IMR-90 (cell line): Measurements from ENCODE around the gene GRIK1. TPM values are rescaled to one million over a fixed set of nuclear protein-coding genes. Genes with fewer than 3 reads are reported as not detected.

Experiments
- ATAC-seq: fragments of 200-7000 bp; cut with Tn5 transposase; 2 replicates; pipeline ENCODE4 v1.9.1; 2020; ENCODE audit warnings: low read depth, mild to moderate bottlenecking, moderate library complexity
- BruUV-seq: library from RNA; stranded (reverse); fragments of 400-500 nt; replicated peaks from 2 replicates; lab custom pipeline; 2021; lab: Mats Ljungman, UMichigan
- CTCF ChIA-PET: fragments of 300-600 bp; formaldehyde crosslinking; extraction: SDS; loops from one replicate; lab custom pipeline; 2021; ENCODE audit warnings: antibody characterized with exemption; lab: Yijun Ruan, JAX
- POLR2A ChIA-PET: fragments of 300-600 bp; sonication (Branson Sonifier 250); formaldehyde crosslinking; loops from one replicate; lab custom pipeline; 2022; ENCODE audit warnings: antibody characterized with exemption; ENCODE audit not compliant: unreplicated experiment; lab: Charles Lee
- DNase-seq: peaks from one replicate; pipeline ENCODE4 v3.0.0; 2013
- H2AFZ ChIP-seq: replicated peaks from 2 replicates; pipeline ENCODE3; 2013; ENCODE audit warnings: low read length, mild to moderate bottlenecking; ENCODE audit not compliant: poor library complexity
- H2AK5ac ChIP-seq: 2 replicates; pipeline ENCODE4 v1.6.1; 2013; ENCODE audit warnings: low read depth, low read length, inconsistent platforms
- H2AK9ac ChIP-seq: replicated peaks from 2 replicates; pipeline ENCODE3; 2013; ENCODE audit warnings: mild to moderate bottlenecking, low read depth, low read length, moderate library complexity; ENCODE audit not compliant: poor library complexity
- H2BK120ac ChIP-seq: 2 replicates; pipeline ENCODE4 v1.6.1; 2013; ENCODE audit warnings: low read depth, low read length, inconsistent platforms
- H2BK15ac ChIP-seq: 3 replicates; pipeline ENCODE4 v1.6.1; 2013; ENCODE audit warnings: low read depth, low read length, inconsistent platforms
- H2BK20ac ChIP-seq: 2 replicates; pipeline ENCODE4 v1.6.1; 2013; ENCODE audit warnings: low read depth, mild to moderate bottlenecking, inconsistent platforms, low read length, moderate library complexity
- H2BK5ac ChIP-seq: 2 replicates; pipeline ENCODE4 v1.6.1; 2013; ENCODE audit warnings: mild to moderate bottlenecking, low read depth, low read length, inconsistent platforms; ENCODE audit not compliant: poor library complexity, severe bottlenecking
- H3K14ac ChIP-seq: replicated peaks from 2 replicates; pipeline ENCODE4 v1.6.1; 2013; ENCODE audit warnings: low read depth, low read length, inconsistent platforms
- H3K18ac ChIP-seq: 2 replicates; pipeline ENCODE4 v1.6.1; 2013; ENCODE audit warnings: low read depth, low read length, control low read depth
- H3K23ac ChIP-seq: 2 replicates; pipeline ENCODE4 v1.6.1; 2013; ENCODE audit warnings: low read depth, low read length, inconsistent platforms
- H3K27ac ChIP-seq: 2 replicates; pipeline ENCODE4 v1.5.1; 2013; ENCODE audit warnings: mild to moderate bottlenecking, control low read depth, low read length; ENCODE audit not compliant: insufficient read depth
- H3K27me3 ChIP-seq: 2 replicates; pipeline ENCODE4 v1.6.1; 2013; ENCODE audit warnings: low read length; ENCODE audit not compliant: control insufficient read depth, insufficient read depth
- H3K36me3 ChIP-seq: 2 replicates; pipeline ENCODE4 v1.6.1; 2013; ENCODE audit warnings: low read length, mixed read lengths; ENCODE audit not compliant: control insufficient read depth, insufficient read depth
- H3K4ac ChIP-seq: 2 replicates; pipeline ENCODE4 v1.6.1; 2013; ENCODE audit warnings: low read depth, low read length, inconsistent platforms
- H3K4me1 ChIP-seq: 2 replicates; pipeline ENCODE4 v1.6.1; 2013; ENCODE audit warnings: low read length, mixed read lengths; ENCODE audit not compliant: control insufficient read depth, insufficient read depth
- H3K4me2 ChIP-seq: 2 replicates; pipeline ENCODE4 v1.6.1; 2013; ENCODE audit warnings: low read depth, mild to moderate bottlenecking, control low read depth, low read length, moderate library complexity
- H3K4me3 ChIP-seq: 2 replicates; pipeline ENCODE4 v1.5.1; 2013; ENCODE audit warnings: low read depth, mild to moderate bottlenecking, control low read depth, low read length, moderate library complexity; ENCODE audit not compliant: insufficient read depth
- H3K56ac ChIP-seq: 2 replicates; pipeline ENCODE4 v1.6.1; 2013; ENCODE audit warnings: low read length, inconsistent platforms; ENCODE audit not compliant: insufficient read depth; ENCODE audit errors: extremely low read depth
- H3K79me1 ChIP-seq, 2 experiments: 2 replicates each; pipeline ENCODE4 v1.6.1; 2013; ENCODE audit warnings: low read length in 2 of 2, inconsistent platforms in 1 of 2, low read depth in 1 of 2
- H3K9ac ChIP-seq: 2 replicates; pipeline ENCODE4 v1.6.1; 2013; ENCODE audit warnings: low read depth, low read length, control low read depth
- H3K9me1 ChIP-seq: 2 replicates; pipeline ENCODE4 v1.6.1; 2013; ENCODE audit warnings: low read length, inconsistent platforms; ENCODE audit not compliant: insufficient read depth
- H3K9me3 ChIP-seq: 2 replicates; pipeline ENCODE4 v1.6.1; 2013; ENCODE audit warnings: low read length; ENCODE audit not compliant: control insufficient read depth, insufficient read depth
- H4K20me1 ChIP-seq: 2 replicates; pipeline ENCODE4 v1.6.1; 2013; ENCODE audit warnings: low read length, inconsistent platforms; ENCODE audit not compliant: insufficient read depth
- H4K5ac ChIP-seq: 2 replicates; pipeline ENCODE4 v1.6.1; 2013; ENCODE audit warnings: mild to moderate bottlenecking, low read depth, low read length, control low read depth
- H4K8ac ChIP-seq, 2 experiments: 2 replicates each; pipeline ENCODE4 v1.6.1; 2013; ENCODE audit warnings: low read depth in 2 of 2, low read length in 2 of 2, control low read depth in 1 of 2, inconsistent platforms in 1 of 2
- H4K91ac ChIP-seq: 2 replicates; pipeline ENCODE4 v1.6.1; 2013; ENCODE audit warnings: low read depth, low read length, inconsistent platforms; ENCODE audit not compliant: insufficient read depth
- CHD1 ChIP-seq: IDR thresholded peaks from 2 replicates; pipeline ENCODE4 v1.6.1; 2012; ENCODE audit warnings: low read depth, low read length, improper control_type of control experiment
- MAZ ChIP-seq: IDR thresholded peaks from 2 replicates; pipeline ENCODE4 v1.6.1; 2012; ENCODE audit warnings: low read depth, mild to moderate bottlenecking, low read length, improper control_type of control experiment, moderate library complexity, borderline replicate concordance
- RCOR1 ChIP-seq: IDR thresholded peaks from 2 replicates; pipeline ENCODE4 v1.6.1; 2012; ENCODE audit warnings: mild to moderate bottlenecking, low read length, improper control_type of control experiment; ENCODE audit not compliant: insufficient replicate concordance
- WGBS, 2 experiments: methylation state at CpG; one replicate each; pipeline versions ENCODE4 v1.1.5 to v1.1.7; 2013; ENCODE audit warnings: missing lambda C conversion rate in 2 of 2; ENCODE audit not compliant: insufficient read length in 1 of 2; ENCODE audit errors: extremely low coverage in 2 of 2; 5-methylcytosine and 5-hydroxymethylcytosine counted together
- dilution Hi-C: fragments of 300-500 bp; cut with HindIII; formaldehyde crosslinking; loops from one replicate; pipeline ENCODE4 v1.14.3; 2018; ENCODE audit warnings: low sequenced_read_pairs; ENCODE audit not compliant: unreplicated experiment
- in situ Hi-C: fragments of 300-500 bp; cut with MboI; formaldehyde crosslinking; loops from 3 replicates; pipeline ENCODE4 v1.14.3; 2019; ENCODE audit warnings: low sequenced_read_pairs, inconsistent platforms, mixed read lengths
- intact Hi-C: fragments of 100-400 bp; cut with micrococcal nuclease; formaldehyde crosslinking; loops from 2 replicates; pipeline ENCODE4 v1.10.0; 2022
- polyA plus RNA-seq, 3 experiments: library from polyadenylated mRNA; depleted of rRNA; stranded (reverse); fragments of >200 nt; gene quantifications; 2 replicates each; pipeline ENCODE4 v1.2.3, GENCODE V29; 2012; ENCODE audit warnings: low replicate concordance in 1 of 3
- total RNA-seq: library from RNA; depleted of rRNA; stranded (reverse); fragments of >200 nt; gene quantifications from 2 replicates; pipeline ENCODE4 v1.2.3, GENCODE V29; 2012
- TF ChIP-seq, protein P1 (sequence below): conservative IDR thresholded peaks from 2 replicates; pipeline ENCODE4 v1.5.1; 2012; ENCODE audit warnings: mild to moderate bottlenecking, low read depth, low read length, improper control_type of control experiment
- TF ChIP-seq, protein P2 (sequence below): fragments of 150-350 bp; IDR thresholded peaks from 2 replicates; pipeline ENCODE4 v1.6.1; 2017; ENCODE audit warnings: mild to moderate bottlenecking, antibody characterized with exemption, low read length, low read depth

The GRIK1 gene
- total and polyA plus RNA-seq, 2 of the 4 experiments (the other 2 are of a cell fraction) = not detected

DNA sequence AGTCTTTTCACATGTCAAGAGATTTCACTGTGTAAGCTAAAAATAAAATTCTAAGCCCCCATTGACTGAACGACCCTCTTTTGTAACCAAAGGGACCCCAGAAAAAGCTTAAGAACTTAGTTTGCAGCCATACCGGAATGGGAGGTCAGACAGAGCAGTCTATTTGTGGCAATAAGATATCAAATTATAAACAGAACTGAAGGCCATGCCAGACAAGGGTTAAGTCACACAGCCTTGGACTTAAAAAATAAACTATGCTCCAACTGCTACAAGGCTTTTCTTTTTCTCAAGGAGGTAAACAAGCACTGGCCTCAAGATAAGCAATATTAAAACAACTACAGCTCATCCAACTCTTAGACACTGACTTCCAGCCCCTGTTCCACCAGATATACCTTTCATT lies 384.2 kb downstream of the GRIK1 start:
- H3K56ac ChIP-seq = no peak overlapping the region
- no peak overlapping the region for H4K91ac ChIP-seq
- H2BK20ac ChIP-seq = no peak overlapping the region
- no peak overlapping the region for H3K14ac ChIP-seq
- POLR2A ChIA-PET = no interaction called here
- no peak overlapping the region for H2BK5ac ChIP-seq
- dilution Hi-C loops = no loop called here
- H2AK9ac ChIP-seq = no peak overlapping the region
- H3K4me2 ChIP-seq = no peak overlapping the region
- H2AFZ ChIP-seq = no peak overlapping the region
- TF ChIP-seq, protein P1, sequence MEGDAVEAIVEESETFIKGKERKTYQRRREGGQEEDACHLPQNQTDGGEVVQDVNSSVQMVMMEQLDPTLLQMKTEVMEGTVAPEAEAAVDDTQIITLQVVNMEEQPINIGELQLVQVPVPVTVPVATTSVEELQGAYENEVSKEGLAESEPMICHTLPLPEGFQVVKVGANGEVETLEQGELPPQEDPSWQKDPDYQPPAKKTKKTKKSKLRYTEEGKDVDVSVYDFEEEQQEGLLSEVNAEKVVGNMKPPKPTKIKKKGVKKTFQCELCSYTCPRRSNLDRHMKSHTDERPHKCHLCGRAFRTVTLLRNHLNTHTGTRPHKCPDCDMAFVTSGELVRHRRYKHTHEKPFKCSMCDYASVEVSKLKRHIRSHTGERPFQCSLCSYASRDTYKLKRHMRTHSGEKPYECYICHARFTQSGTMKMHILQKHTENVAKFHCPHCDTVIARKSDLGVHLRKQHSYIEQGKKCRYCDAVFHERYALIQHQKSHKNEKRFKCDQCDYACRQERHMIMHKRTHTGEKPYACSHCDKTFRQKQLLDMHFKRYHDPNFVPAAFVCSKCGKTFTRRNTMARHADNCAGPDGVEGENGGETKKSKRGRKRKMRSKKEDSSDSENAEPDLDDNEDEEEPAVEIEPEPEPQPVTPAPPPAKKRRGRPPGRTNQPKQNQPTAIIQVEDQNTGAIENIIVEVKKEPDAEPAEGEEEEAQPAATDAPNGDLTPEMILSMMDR = no peak
- TF ChIP-seq CHD1 = no peak
- TF ChIP-seq MAZ = no peak
- TF ChIP-seq, protein P2, sequence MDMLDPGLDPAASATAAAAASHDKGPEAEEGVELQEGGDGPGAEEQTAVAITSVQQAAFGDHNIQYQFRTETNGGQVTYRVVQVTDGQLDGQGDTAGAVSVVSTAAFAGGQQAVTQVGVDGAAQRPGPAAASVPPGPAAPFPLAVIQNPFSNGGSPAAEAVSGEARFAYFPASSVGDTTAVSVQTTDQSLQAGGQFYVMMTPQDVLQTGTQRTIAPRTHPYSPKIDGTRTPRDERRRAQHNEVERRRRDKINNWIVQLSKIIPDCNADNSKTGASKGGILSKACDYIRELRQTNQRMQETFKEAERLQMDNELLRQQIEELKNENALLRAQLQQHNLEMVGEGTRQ = no peak
- no peak for TF ChIP-seq RCOR1
- no peak overlapping the region for H2AK5ac ChIP-seq
- no peak overlapping the region for H3K23ac ChIP-seq
- H3K36me3 ChIP-seq = no peaks in the 10 kb centered on the region
- H3K4me3 ChIP-seq = no peak overlapping the region
- H4K8ac ChIP-seq = no peak overlapping the region
- intact Hi-C loops = no loop called here
- no peak overlapping the region for H3K27ac ChIP-seq
- no peak overlapping the region for H2BK120ac ChIP-seq
- no peaks in the 10 kb centered on the region for H3K79me1 ChIP-seq
- ATAC-seq (peak; percentile 71), DNase-seq (no peak)
- WGBS, 2 experiments = no CpG with 5 or more reads among the region's 2 CpGs
- no peak overlapping the region for H3K9ac ChIP-seq
- no peaks in the 10 kb centered on the region for H3K9me1 ChIP-seq
- in situ Hi-C loops = no loop called here
- H2BK15ac ChIP-seq = no peak overlapping the region
- H3K4me1 ChIP-seq = peaks cover 6% of the 10 kb centered on the region
- peak overlapping the region; percentile 59; the same call in 1 of the 2 replicates for H3K18ac ChIP-seq
- no peaks in the 10 kb centered on the region for H3K9me3 ChIP-seq
- CTCF ChIA-PET = no interaction called here
- H3K4ac ChIP-seq = no peak overlapping the region
- no peaks in the 10 kb centered on the region for H4K20me1 ChIP-seq
- H4K5ac ChIP-seq = no peak overlapping the region; the same call in 1 of the 2 replicates
- H3K27me3 ChIP-seq = no peaks in the 10 kb centered on the region
- BruUV-seq = no TSS peak
